Keratinocyte (primary cell): ENCODE data around the gene FBLN1.

ENCODE experiments used
- CTCF ChIP-seq, 3 experiments: IDR thresholded peaks in 1 of 3; conservative IDR thresholded peaks in 1 of 3; optimal IDR thresholded peaks in 1 of 3; 2 replicates in 2 of 3; 3 replicates in 1 of 3; pipeline versions ENCODE3 to v1.5.1; 2011; ENCODE audit warnings: low read length in 3 of 3, mild to moderate bottlenecking in 3 of 3, moderate library complexity in 2 of 3, control low read depth in 1 of 3, inconsistent platforms in 1 of 3; ENCODE audit not compliant: insufficient read depth in 2 of 3; ENCODE audit errors: extremely low read depth in 1 of 3
- EZH2 ChIP-seq: IDR thresholded peaks from one replicate; pipeline ENCODE4 v1.6.1; 2012; ENCODE audit warnings: inconsistent platforms, mild to moderate bottlenecking, low read length, moderate library complexity

GRCh38 chr22:45582236-45582954 lies 79.7 kb downstream of the FBLN1 start:
- no peak for TF ChIP-seq CTCF (optimal IDR thresholded peaks at IDR 0.05 in 1 of 3, IDR thresholded peaks at IDR 0.05 in 1 of 3, conservative IDR thresholded peaks at IDR 0.05 in 1 of 3; ENCODE audit: extremely low read depth in 1 of 3, insufficient read depth in 2 of 3, low read length in 3 of 3)
- TF ChIP-seq EZH2: no peak
